ENCODE measurements around the gene ADAMTSL1.

The ADAMTSL1 gene

GRCh38 chr9:18606846-18607245 lies 132.9 kb downstream of the ADAMTSL1 start:
- TF ChIP-seq, protein P1, sequence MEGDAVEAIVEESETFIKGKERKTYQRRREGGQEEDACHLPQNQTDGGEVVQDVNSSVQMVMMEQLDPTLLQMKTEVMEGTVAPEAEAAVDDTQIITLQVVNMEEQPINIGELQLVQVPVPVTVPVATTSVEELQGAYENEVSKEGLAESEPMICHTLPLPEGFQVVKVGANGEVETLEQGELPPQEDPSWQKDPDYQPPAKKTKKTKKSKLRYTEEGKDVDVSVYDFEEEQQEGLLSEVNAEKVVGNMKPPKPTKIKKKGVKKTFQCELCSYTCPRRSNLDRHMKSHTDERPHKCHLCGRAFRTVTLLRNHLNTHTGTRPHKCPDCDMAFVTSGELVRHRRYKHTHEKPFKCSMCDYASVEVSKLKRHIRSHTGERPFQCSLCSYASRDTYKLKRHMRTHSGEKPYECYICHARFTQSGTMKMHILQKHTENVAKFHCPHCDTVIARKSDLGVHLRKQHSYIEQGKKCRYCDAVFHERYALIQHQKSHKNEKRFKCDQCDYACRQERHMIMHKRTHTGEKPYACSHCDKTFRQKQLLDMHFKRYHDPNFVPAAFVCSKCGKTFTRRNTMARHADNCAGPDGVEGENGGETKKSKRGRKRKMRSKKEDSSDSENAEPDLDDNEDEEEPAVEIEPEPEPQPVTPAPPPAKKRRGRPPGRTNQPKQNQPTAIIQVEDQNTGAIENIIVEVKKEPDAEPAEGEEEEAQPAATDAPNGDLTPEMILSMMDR (conservative IDR thresholded peaks at IDR 0.05): no peak
- H3K27ac ChIP-seq: no peak overlapping the region

- TF ChIP-seq, protein P1 (conservative IDR thresholded peaks at IDR 0.05): no peak
Observed at GRCh38 chr9:18608371-18608770, 134.4 kb downstream of the ADAMTSL1 start.

GRCh38 chr9:18610956-18611355 lies 137.0 kb downstream of the ADAMTSL1 start:
- no peak overlapping the region for H3K27ac ChIP-seq
- TF ChIP-seq, protein P1 (conservative IDR thresholded peaks at IDR 0.05): no peak

More at GRCh38 chr9:18608371-18608770, 134.4 kb downstream of the ADAMTSL1 start:
- no peak overlapping the region for H3K27ac ChIP-seq

DNA sequence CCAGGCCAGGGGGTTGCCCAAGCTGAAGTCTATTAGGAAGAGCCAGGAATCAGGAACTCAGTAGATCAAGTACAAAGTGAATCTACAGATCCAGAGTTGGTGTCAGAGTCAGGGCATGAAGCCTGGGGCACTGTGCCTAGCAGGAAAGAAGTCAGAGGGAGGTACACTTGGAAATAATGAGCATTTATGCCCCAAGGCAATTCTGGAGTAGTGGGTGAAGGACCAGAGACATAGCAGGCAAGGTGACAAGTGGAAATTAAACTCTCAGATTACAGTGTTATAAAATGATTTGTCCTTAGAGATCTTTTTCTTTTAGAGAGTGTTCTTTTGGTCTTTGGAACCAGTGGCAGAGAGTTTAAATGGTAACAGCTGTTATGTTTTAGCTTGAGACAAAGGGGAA lies 138.0 kb downstream of the ADAMTSL1 start:
- TF ChIP-seq, protein P1 (conservative IDR thresholded peaks at IDR 0.05): no peak
- no peak overlapping the region for H3K27ac ChIP-seq

DNA sequence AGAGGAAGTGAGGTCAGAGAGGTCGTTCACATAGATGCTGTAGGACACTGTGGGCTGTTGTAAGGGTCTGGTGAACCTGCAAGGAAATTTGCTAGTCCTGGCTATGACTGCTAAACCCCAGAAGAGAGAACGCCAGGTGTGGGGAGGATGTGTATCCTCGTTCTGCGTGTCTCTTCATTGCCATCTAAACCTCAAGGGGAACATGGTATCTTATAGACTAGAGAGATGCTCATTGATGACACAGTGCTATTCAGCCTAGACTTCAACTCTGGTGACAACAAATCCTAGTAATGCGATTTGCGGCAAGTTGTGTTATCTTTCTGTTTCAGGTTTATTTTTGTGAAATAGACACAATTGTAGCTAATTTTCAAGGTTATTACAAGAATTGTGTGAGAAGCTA lies 140.2 kb downstream of the ADAMTSL1 start:
- H3K27ac ChIP-seq: no peak overlapping the region
- TF ChIP-seq, protein P1 (conservative IDR thresholded peaks at IDR 0.05): no peak

- TF ChIP-seq, protein P1 (conservative IDR thresholded peaks at IDR 0.05): no peak
- H3K27ac ChIP-seq: no peak overlapping the region
Observed at GRCh38 chr9:18614651-18615050, 140.7 kb downstream of the ADAMTSL1 start.

- TF ChIP-seq, protein P1 (conservative IDR thresholded peaks at IDR 0.05): no peak
- no peak overlapping the region for H3K27ac ChIP-seq
Observed at GRCh38 chr9:18616976-18617375, 143.0 kb downstream of the ADAMTSL1 start.
